ENCODE results near the gene ARHGAP10.

- TF ChIP-seq CTCF (IDR thresholded peaks at IDR 0.05; ENCODE audit: low read depth, low read length) (no peak), POLR2A (IDR thresholded peaks at IDR 0.05; ENCODE audit: extremely low read depth, insufficient read length) (no peak)
These were observed 123.7 kb downstream of the ARHGAP10 start for GRCh38 chr4:147855571-147856009.

Measured in NB4 (cell line).